Measurements from ENCODE around the gene RAB14.

DNA sequence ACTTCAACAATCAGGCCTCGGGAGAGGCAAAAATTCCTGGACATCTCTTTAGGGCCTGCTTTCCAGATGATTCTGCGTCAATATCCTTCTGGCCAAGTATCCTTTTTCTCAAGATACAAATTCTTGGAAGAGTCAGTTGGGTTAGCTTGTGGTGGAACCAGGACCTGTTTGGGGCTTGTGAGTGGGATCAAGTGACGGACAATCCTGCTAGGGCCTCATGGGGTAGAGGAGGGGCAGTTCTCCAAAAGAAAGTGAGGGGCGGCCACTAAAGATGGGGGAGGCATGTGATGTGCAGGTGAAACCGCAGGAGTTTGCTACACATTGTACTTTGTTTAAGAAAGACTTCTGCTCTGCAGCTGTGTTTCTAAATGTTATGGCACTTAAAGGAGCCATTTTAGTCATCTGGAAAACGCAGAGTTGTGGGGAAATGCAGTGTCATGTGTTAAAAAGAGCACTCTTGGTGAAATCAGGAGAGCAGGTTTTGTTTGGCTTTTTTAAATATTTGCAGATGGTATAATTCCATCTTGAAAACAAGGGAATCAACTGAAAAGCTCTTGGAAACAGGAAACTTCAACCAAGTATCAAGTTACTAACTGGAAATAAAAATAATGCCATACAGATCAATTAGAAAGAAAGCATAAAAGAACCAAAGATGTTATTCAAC, 38.9 kb upstream of the RAB14 start:
- no peak for TF ChIP-seq CTCF (IDR thresholded peaks at IDR 0.05)
- no peak for TF ChIP-seq POLR2A (IDR thresholded peaks at IDR 0.05)
